ENCODE results near the gene UGT1A5. TPM values are rescaled to one million over a fixed set of nuclear protein-coding genes. Genes with fewer than 3 reads are reported as not detected.

The UGT1A5 gene
- total RNA-seq, 1 donor from 2014 or later: not detected

DNA sequence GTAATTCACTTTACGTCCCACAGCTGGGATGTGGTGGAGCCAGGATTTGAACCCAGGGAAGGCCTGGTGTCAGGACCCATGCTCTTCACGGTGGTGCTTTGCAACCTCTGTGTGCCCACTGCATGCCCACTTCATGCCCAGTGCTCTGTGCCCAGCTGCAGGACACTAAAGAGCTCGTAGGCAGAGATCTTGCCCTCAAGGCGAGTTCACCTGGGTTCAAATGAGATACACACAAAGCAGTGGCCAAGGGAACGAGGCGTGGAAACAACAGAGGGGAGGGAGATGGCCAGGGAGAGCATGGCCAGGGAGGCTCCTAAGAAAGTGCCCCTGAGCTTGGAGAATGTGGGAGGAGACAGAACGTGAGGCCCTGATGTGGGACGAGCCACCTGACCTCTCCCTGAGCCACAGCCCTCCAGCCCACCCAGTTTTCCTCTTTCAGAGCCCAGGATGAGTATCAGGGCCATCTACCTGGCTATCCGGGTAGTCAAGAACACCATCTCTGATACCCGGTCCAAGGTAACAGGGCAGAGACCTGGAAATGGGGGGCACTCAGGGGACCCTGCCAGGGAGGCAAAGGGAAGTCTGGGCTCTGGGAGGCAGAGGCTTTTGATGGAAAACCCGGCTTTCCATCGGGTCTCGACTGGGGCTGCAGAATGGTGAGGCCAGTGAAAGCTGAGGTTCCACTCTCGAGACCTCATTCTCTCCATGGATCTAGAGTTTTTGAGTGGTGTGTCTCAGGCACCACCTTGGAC, 85.8 kb downstream of the UGT1A5 start:
- Histone ChIP-seq H3K27me3 (no peaks in the 10 kb centered on the region), H3K4me3 (no peak overlapping the region), H3K36me3 (no peaks in the 10 kb centered on the region), H3K9me3 (no peaks in the 10 kb centered on the region), H3K27ac (no peak overlapping the region), H3K4me1 (no peaks in the 10 kb centered on the region)
- TF ChIP-seq, protein P1, sequence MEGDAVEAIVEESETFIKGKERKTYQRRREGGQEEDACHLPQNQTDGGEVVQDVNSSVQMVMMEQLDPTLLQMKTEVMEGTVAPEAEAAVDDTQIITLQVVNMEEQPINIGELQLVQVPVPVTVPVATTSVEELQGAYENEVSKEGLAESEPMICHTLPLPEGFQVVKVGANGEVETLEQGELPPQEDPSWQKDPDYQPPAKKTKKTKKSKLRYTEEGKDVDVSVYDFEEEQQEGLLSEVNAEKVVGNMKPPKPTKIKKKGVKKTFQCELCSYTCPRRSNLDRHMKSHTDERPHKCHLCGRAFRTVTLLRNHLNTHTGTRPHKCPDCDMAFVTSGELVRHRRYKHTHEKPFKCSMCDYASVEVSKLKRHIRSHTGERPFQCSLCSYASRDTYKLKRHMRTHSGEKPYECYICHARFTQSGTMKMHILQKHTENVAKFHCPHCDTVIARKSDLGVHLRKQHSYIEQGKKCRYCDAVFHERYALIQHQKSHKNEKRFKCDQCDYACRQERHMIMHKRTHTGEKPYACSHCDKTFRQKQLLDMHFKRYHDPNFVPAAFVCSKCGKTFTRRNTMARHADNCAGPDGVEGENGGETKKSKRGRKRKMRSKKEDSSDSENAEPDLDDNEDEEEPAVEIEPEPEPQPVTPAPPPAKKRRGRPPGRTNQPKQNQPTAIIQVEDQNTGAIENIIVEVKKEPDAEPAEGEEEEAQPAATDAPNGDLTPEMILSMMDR (IDR thresholded peaks at IDR 0.05): no peak
- intact Hi-C loops (cut with DNase I): no loop called here
- DNase-seq: peak; percentile 49
- no peak for ATAC-seq

- no peaks in the 10 kb centered on the region for H3K27me3 ChIP-seq
- intact Hi-C loops (cut with DNase I): no loop called here
- H3K36me3 ChIP-seq: no peaks in the 10 kb centered on the region
- ATAC-seq: no peak
- no peak overlapping the region for H3K27ac ChIP-seq
- TF ChIP-seq, protein P1 (IDR thresholded peaks at IDR 0.05): no peak
- no peaks in the 10 kb centered on the region for H3K9me3 ChIP-seq
- no peaks in the 10 kb centered on the region for H3K4me1 ChIP-seq
- DNase-seq: no peak
- no peak overlapping the region for H3K4me3 ChIP-seq
These were observed 86.5 kb downstream of the UGT1A5 start for GRCh38 chr2:233799087-233799665.

DNA sequence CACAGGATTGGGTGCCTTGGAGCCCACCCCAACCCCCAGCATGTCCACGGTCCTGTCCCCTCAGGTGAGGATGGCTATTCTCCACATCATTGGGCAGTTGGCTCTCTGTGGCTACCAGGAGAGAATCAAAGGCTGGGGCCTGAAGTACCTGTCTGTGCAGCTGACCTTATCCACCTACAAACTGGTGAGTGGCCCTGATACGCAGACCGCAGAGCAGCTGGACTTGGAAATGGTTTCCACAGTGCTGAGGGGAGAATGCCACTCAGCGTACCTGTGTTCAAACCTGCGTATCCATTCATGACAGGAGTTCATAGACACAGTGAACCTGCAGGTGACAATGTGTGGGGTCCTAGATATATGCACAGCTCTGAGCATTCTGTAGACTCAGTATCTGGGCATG, 87.0 kb downstream of the UGT1A5 start:
- intact Hi-C loops (cut with DNase I): no loop called here
- Histone ChIP-seq H3K4me1 (no peaks in the 10 kb centered on the region), H3K9me3 (no peaks in the 10 kb centered on the region), H3K27me3 (no peaks in the 10 kb centered on the region), H3K36me3 (no peaks in the 10 kb centered on the region), H3K4me3 (no peak overlapping the region), H3K27ac (no peak overlapping the region)
- ATAC-seq: no peak
- no peak for DNase-seq
- TF ChIP-seq, protein P1 (IDR thresholded peaks at IDR 0.05): no peak

GRCh38 chr2:233800208-233800607, 87.5 kb downstream of the UGT1A5 start:
- TF ChIP-seq, protein P1 (IDR thresholded peaks at IDR 0.05): no peak
- H3K36me3 ChIP-seq: no peaks in the 10 kb centered on the region
- H3K4me1 ChIP-seq: no peaks in the 10 kb centered on the region
- H3K27me3 ChIP-seq: no peaks in the 10 kb centered on the region
- ATAC-seq: no peak
- no peak overlapping the region for H3K4me3 ChIP-seq
- H3K27ac ChIP-seq: no peak overlapping the region
- intact Hi-C loops (cut with DNase I): no loop called here
- H3K9me3 ChIP-seq: no peaks in the 10 kb centered on the region
- no peak for DNase-seq

DNA sequence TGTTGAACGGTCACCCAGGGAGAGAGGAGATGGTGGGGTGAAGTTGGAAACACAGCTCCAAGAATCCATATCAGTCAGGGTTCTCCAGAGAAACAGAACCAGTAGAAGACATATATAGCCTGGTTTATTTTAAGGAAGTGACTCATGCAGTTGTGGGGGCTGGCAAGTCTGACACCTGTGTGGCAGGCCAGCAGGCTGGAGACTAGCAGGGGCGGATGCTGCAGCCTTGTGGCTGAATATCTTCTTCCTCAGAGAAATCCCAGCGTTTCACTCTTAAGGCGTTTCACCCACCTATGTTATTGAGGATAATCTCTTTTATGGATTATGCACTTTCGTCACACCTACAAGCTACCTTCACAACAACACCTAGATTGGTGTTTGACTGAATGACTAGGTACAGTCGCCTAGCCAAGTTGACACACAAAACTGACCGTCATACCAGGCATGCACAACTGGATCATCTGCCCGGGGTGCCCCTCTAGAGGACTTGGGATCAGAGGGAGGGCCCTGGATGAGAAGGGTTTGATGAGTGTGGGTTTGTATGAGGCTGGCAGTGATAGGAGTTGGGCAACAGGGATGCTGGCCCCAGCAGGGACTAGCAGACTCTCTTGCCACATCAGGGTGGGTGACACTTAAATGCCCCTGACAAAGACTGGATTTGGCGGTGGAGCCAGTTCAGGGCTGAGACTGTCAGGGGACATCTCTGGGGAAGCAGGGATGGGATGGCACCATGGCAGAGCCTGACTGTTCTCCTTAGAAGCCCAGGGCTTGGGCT, 88.8 kb downstream of the UGT1A5 start:
- intact Hi-C loops (cut with DNase I): no loop called here
- no peaks in the 10 kb centered on the region for H3K27me3 ChIP-seq

More for the DNA sequence above, 88.8 kb downstream of the UGT1A5 start:
- no peaks in the 10 kb centered on the region for H3K4me1 ChIP-seq
- DNase-seq (no peak), ATAC-seq (no peak)
- no peak overlapping the region for H3K4me3 ChIP-seq
- TF ChIP-seq, protein P1 (IDR thresholded peaks at IDR 0.05): no peak
- no peak overlapping the region for H3K27ac ChIP-seq
- H3K36me3 ChIP-seq: no peaks in the 10 kb centered on the region
- H3K9me3 ChIP-seq: no peaks in the 10 kb centered on the region

Measured in upper lobe of right lung (tissue), 1 donor.